SK-N-SH (cell line): ENCODE measurements around the gene TM9SF2. TPM values are rescaled to one million over a fixed set of nuclear protein-coding genes. Genes with fewer than 3 reads are reported as not detected.

Source experiments
- CTCF ChIA-PET: fragments of 300-600, 350-600 bp; formaldehyde crosslinking; extraction: SDS; loops from one replicate; lab custom pipeline; 2021; lab: Yijun Ruan, JAX
- POLR2A ChIA-PET: fragments of 350-600 bp; sonication (Branson Sonifier 250); formaldehyde crosslinking; extraction: SDS; loops from one replicate; lab custom pipeline; 2020; ENCODE audit warnings: antibody characterized with exemption, inconsistent platforms; lab: Yijun Ruan, JAX
- DNase-seq: peaks from one replicate; pipeline ENCODE4 v3.0.0; 2012
- H2AFZ ChIP-seq: fragments of 200-600 bp; sonication (generic); 2 replicates; pipeline ENCODE4 v1.8.1; 2016; ENCODE audit warnings: antibody characterized with exemption, mild to moderate bottlenecking, low read depth
- H3F3A ChIP-seq: fragments of 200-600 bp; sonication (generic); replicated peaks from 2 replicates; pipeline ENCODE3; 2016; ENCODE audit warnings: antibody characterized with exemption, mild to moderate bottlenecking; ENCODE audit not compliant: insufficient read depth
- H3K27ac ChIP-seq, 2 experiments: fragments of 200-500 bp in 1 of 2; fragments of 200-600 bp in 1 of 2; sonication (Bioruptor generic) in 1 of 2; sonication (generic), shearing (Covaris generic) in 1 of 2; 2 replicates each; pipeline versions ENCODE4 v1.5.1 to v1.6.1; 2014 to 2016; ENCODE audit warnings: low read depth in 2 of 2, inconsistent platforms in 1 of 2, low read length in 1 of 2, mild to moderate bottlenecking in 1 of 2, mixed read lengths in 1 of 2
- H3K27me3 ChIP-seq: fragments of 200-600 bp; sonication (generic), shearing (Covaris generic); 2 replicates; pipeline ENCODE4 v1.6.1; 2016; ENCODE audit warnings: mixed run types; ENCODE audit not compliant: insufficient read depth
- H3K36me3 ChIP-seq, 2 experiments: fragments of 200-500 bp in 1 of 2; fragments of 200-600 bp in 1 of 2; sonication (Bioruptor generic) in 1 of 2; sonication (generic) in 1 of 2; replicated peaks in 1 of 2; 2 replicates each; pipeline versions ENCODE3 to v1.5.1; 2014 to 2016; ENCODE audit warnings: low read length in 1 of 2, mild to moderate bottlenecking in 1 of 2; ENCODE audit not compliant: insufficient read depth in 2 of 2, control insufficient read depth in 1 of 2
- H3K4me1 ChIP-seq, 2 experiments: fragments of 200-500 bp in 1 of 2; fragments of 200-600 bp in 1 of 2; sonication (Bioruptor generic) in 1 of 2; sonication (generic), shearing (Covaris generic) in 1 of 2; 2 replicates each; pipeline versions ENCODE4 v1.5.1 to v1.6.1; 2014 to 2016; ENCODE audit warnings: low read depth in 1 of 2, low read length in 1 of 2, mixed run types in 1 of 2; ENCODE audit not compliant: insufficient read depth in 2 of 2, control insufficient read depth in 1 of 2
- H3K4me2 ChIP-seq: fragments of 200-600 bp; sonication (generic), shearing (Covaris generic); 2 replicates; pipeline ENCODE4 v1.6.1; 2017; ENCODE audit warnings: mixed run types
- H3K4me3 ChIP-seq, 2 experiments: fragments of 200-500 bp in 1 of 2; fragments of 200-600 bp in 1 of 2; sonication (Bioruptor generic) in 1 of 2; sonication (generic), shearing (Covaris generic) in 1 of 2; 2 replicates each; pipeline versions ENCODE4 v1.5.1 to v1.8.1; 2014 to 2016; ENCODE audit warnings: low read depth in 2 of 2, inconsistent platforms in 1 of 2, low read length in 1 of 2, mild to moderate bottlenecking in 1 of 2, mixed read lengths in 1 of 2, moderate library complexity in 1 of 2
- H3K79me2 ChIP-seq: fragments of 200-600 bp; sonication (generic); 2 replicates; pipeline ENCODE4 v1.8.1; 2017; ENCODE audit warnings: mild to moderate bottlenecking; ENCODE audit not compliant: insufficient read depth
- H3K9ac ChIP-seq: fragments of 200-600 bp; sonication (generic); 2 replicates; pipeline ENCODE4 v1.6.1; 2017; ENCODE audit warnings: mixed run types
- H3K9me2 ChIP-seq: fragments of 200-600 bp; sonication (generic); 2 replicates; pipeline ENCODE4 v1.6.1; 2017; ENCODE audit warnings: mixed run types
- H3K9me3 ChIP-seq: fragments of 200-600 bp; sonication (generic); 2 replicates; pipeline ENCODE4 v1.6.1; 2017; ENCODE audit warnings: mixed run types, mild to moderate bottlenecking, moderate library complexity
- H4K20me1 ChIP-seq: fragments of 200-600 bp; sonication (generic); 2 replicates; pipeline ENCODE4 v1.6.1; 2017; ENCODE audit warnings: mild to moderate bottlenecking, mixed run types; ENCODE audit not compliant: insufficient read depth
- CHD2 ChIP-seq: fragments of 150-350 bp; IDR thresholded peaks from 2 replicates; pipeline ENCODE4 v1.6.1; 2018; ENCODE audit warnings: low read length; ENCODE audit not compliant: partially characterized antibody
- CTCF ChIP-seq: fragments of 200-600 bp; sonication (generic); IDR thresholded peaks from 2 replicates; pipeline ENCODE4 v1.6.1; 2017; ENCODE audit warnings: antibody characterized with exemption, mild to moderate bottlenecking, moderate library complexity
- FOSL2 ChIP-seq: IDR thresholded peaks from 2 replicates; pipeline ENCODE4 v1.4.0; 2012; ENCODE audit warnings: low read depth, mild to moderate bottlenecking, moderate library complexity, borderline replicate concordance
- FOXJ3 ChIP-seq: sonication (generic); formaldehyde crosslinking; IDR thresholded peaks from 2 replicates; pipeline ENCODE4 v1.5.1; 2020; ENCODE audit warnings: mild to moderate bottlenecking, missing genetic modification reagents
- GABPA ChIP-seq: IDR thresholded peaks from 2 replicates; pipeline ENCODE4 v1.4.0; 2012; ENCODE audit warnings: low read depth, mild to moderate bottlenecking
- GATA2 ChIP-seq: sonication (generic); formaldehyde crosslinking; IDR thresholded peaks from 2 replicates; pipeline ENCODE4 v1.5.0; 2020; ENCODE audit warnings: mild to moderate bottlenecking, missing genetic modification reagents
- MXI1 ChIP-seq: IDR thresholded peaks from 2 replicates; pipeline ENCODE4 v1.6.1; 2012; ENCODE audit warnings: mild to moderate bottlenecking, low read depth, low read length, improper control_type of control experiment
- POLR2AphosphoS5 ChIP-seq: IDR thresholded peaks from 2 replicates; pipeline ENCODE4 v1.6.1; 2012; ENCODE audit warnings: low read depth, low read length
- RCOR1 ChIP-seq: fragments of 150-350 bp; IDR thresholded peaks from 2 replicates; pipeline ENCODE4 v1.6.1; 2017; ENCODE audit warnings: antibody characterized with exemption, low read length
- RXRA ChIP-seq: IDR thresholded peaks from 2 replicates; pipeline ENCODE4 v1.4.0; 2012; ENCODE audit warnings: low read depth, mild to moderate bottlenecking, borderline replicate concordance
- TAF1 ChIP-seq: IDR thresholded peaks from 2 replicates; pipeline ENCODE4 v1.6.1; 2012; ENCODE audit warnings: low read depth, mild to moderate bottlenecking, low read length, moderate library complexity, borderline replicate concordance
- TCF12 ChIP-seq: IDR thresholded peaks from 2 replicates; pipeline ENCODE4 v1.4.0; 2012
- TEAD4 ChIP-seq: IDR thresholded peaks from 2 replicates; pipeline ENCODE4 v1.4.0; 2012; ENCODE audit warnings: mild to moderate bottlenecking, borderline replicate concordance; ENCODE audit not compliant: insufficient read depth
- USF2 ChIP-seq: fragments of 150-350 bp; IDR thresholded peaks from 2 replicates; pipeline ENCODE4 v1.6.1; 2017; ENCODE audit warnings: antibody characterized with exemption, low read length, low read depth, borderline replicate concordance
- WGBS: methylation state at CpG from one replicate; pipeline ENCODE4 v1.1.6; 2017; ENCODE audit warnings: low lambda C conversion rate; 5-methylcytosine and 5-hydroxymethylcytosine counted together
- polyA plus RNA-seq, 3 experiments: library from polyadenylated mRNA; depleted of rRNA; stranded (reverse); fragments of >200 nt; gene quantifications; 2 replicates each; pipeline ENCODE4 v1.2.3, GENCODE V29; 2012
- TF ChIP-seq, protein P1 (sequence below): IDR thresholded peaks from 2 replicates; pipeline ENCODE4 v1.6.1; 2012; ENCODE audit warnings: mild to moderate bottlenecking, low read depth, low read length, moderate library complexity

Gene TM9SF2
- polyA plus RNA-seq, 1 of the 3 experiments (the other 2 are of a cell fraction) = 49.8 TPM

- TF ChIP-seq, protein P1, sequence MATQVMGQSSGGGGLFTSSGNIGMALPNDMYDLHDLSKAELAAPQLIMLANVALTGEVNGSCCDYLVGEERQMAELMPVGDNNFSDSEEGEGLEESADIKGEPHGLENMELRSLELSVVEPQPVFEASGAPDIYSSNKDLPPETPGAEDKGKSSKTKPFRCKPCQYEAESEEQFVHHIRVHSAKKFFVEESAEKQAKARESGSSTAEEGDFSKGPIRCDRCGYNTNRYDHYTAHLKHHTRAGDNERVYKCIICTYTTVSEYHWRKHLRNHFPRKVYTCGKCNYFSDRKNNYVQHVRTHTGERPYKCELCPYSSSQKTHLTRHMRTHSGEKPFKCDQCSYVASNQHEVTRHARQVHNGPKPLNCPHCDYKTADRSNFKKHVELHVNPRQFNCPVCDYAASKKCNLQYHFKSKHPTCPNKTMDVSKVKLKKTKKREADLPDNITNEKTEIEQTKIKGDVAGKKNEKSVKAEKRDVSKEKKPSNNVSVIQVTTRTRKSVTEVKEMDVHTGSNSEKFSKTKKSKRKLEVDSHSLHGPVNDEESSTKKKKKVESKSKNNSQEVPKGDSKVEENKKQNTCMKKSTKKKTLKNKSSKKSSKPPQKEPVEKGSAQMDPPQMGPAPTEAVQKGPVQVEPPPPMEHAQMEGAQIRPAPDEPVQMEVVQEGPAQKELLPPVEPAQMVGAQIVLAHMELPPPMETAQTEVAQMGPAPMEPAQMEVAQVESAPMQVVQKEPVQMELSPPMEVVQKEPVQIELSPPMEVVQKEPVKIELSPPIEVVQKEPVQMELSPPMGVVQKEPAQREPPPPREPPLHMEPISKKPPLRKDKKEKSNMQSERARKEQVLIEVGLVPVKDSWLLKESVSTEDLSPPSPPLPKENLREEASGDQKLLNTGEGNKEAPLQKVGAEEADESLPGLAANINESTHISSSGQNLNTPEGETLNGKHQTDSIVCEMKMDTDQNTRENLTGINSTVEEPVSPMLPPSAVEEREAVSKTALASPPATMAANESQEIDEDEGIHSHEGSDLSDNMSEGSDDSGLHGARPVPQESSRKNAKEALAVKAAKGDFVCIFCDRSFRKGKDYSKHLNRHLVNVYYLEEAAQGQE = no peak
- no peak for TF ChIP-seq USF2
- no peak for TF ChIP-seq GABPA
- no peak for TF ChIP-seq POLR2AphosphoS5
- no peak for TF ChIP-seq CHD2
- no peak for TF ChIP-seq TEAD4
- no peak for TF ChIP-seq GATA2 (CRISPR knock-in tag)
- no peak for TF ChIP-seq MXI1
Observed at GRCh38 chr13:99580500-99581268, 79.4 kb downstream of the TM9SF2 start (continued).

DNA sequence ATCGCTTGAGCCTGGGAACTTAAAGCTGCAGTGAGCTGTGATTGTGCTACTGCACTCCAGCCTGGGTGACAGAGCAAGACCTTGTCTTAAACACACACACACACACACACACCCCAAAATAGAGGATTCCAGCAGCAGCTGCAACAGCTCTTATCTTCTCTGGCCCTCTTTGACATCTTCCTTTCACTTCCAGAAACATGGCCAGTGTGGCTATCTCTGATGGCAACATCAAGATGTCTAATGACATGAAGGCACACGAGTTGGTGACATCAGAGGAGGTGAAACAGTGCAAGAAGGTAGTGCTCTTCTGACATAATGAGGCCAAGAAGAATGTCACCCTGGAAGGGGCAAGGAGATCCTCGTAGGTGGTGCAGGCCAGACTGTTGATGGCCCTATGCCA, 81.2 kb downstream of the TM9SF2 start:
- Histone ChIP-seq H3F3A (no peaks in the 10 kb centered on the region), H3K4me2 (no peak overlapping the region), H3K9me3 (no peaks in the 10 kb centered on the region), H3K79me2 (no peaks in the 10 kb centered on the region), H4K20me1 (no peaks in the 10 kb centered on the region), H3K4me3 (no peak overlapping the region), H2AFZ (no peak overlapping the region), H3K36me3 (no peaks in the 10 kb centered on the region), H3K27ac (no peak overlapping the region), H3K4me1 (no peaks in the 10 kb centered on the region), H3K27me3 (no peaks in the 10 kb centered on the region), H3K9me2 (no peaks in the 10 kb centered on the region), H3K9ac (no peak overlapping the region)
- CTCF ChIA-PET = no interaction called here
- WGBS = 35% methylated on average over 3 of the region's 3 CpGs
- no peak for DNase-seq
- POLR2A ChIA-PET = no interaction called here
- TF ChIP-seq GATA2 (CRISPR knock-in tag) (no peak), TAF1 (no peak), RCOR1 (no peak), RXRA (no peak), FOSL2 (no peak), TCF12 (no peak), CTCF (no peak), FOXJ3 (CRISPR knock-in tag) (no peak)
- TF ChIP-seq, protein P1 = no peak
- TF ChIP-seq, all 33 proteins: peak for 0
